GM18520 (cell line): ENCODE results near the gene TMED8.
"Not testable (repeated sequence)": the region's sequence is repeated elsewhere in the genome, so short reads cannot be mapped to it uniquely, and the experiment has no call there.

Source experiments
- ATAC-seq: cut with Tn5 transposase; IDR thresholded peaks from one replicate; pipeline ENCODE4 v1.9.1; 2021; ENCODE audit not compliant: unreplicated experiment

The TMED8 gene

DNA sequence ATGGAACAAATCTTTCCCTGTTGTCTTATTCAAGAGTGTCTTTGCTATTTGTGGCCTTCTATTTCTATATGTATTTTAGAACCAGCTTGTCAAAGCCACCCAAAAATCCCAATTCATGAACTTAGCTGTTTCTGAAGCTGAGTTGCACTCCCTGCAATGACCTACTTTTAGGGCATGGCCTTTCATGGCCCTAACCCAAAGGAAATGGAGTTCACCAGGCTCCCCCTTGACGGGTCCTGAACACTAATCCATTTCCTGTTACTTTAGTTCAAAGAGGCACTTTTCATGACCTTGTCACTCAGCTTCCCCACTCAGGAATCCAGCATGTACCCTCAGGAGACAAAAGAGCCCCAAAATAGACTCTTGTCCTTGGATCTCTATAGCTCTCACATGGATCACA, 7.6 kb downstream of the TMED8 start:
- no peak for ATAC-seq

DNA sequence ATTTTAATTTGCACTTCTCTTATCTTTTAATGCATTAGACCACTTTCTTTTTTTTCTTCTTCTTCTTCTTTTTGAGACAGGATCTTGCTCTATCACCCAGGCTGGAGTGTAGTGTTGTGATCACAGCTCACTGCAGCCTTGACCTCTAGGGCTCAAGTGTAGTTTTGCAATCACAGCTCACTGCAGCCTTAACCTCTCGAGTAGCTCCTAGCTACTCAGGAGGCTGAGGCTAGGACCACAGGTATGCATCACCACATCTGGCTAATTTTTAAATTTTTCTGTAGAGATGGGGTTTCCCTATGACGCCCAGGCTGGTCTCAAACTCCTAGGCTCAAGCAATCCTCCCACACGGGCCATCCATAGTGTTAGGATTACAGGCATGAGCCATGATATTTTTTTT, 12.7 kb downstream of the TMED8 start:
- ATAC-seq = no peak

DNA sequence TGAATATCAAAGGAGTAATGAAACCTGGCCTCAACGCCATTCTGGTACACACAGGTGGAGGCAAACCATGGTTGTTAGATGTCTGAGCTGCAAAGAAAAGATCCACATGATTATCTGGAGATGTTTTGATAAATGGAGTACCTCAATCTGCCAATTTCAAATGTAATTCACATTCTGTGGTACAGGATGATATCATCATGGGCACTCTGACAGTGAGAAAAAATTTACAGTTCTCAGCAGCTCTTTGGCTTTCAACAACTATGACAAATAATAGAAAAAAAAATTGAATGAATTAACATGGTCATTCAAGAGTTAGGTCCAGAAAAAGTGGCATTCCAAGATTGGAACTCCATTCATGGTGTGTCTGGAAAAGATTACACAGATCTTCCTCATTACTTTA, 17.3 kb downstream of the TMED8 start:
- ATAC-seq = no peak

DNA sequence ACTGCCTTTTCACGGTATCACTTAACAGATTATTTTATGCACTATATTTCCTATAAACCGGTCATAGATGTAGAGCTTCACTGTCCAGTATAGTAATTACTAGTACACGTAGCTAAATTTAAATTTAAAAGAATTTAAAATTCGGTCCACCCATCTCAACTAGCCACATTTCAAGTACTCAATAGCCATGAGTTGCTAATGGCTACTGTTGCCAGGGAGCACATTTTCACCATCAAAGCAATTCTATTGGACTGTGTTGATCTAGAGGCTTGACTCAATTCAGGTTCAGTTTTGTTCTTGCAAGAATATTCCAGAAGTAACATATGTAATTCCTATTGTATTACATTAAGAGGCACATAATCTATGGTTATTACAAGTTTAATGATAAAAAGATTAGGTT, 20.0 kb downstream of the TMED8 start:
- ATAC-seq = no peak

DNA sequence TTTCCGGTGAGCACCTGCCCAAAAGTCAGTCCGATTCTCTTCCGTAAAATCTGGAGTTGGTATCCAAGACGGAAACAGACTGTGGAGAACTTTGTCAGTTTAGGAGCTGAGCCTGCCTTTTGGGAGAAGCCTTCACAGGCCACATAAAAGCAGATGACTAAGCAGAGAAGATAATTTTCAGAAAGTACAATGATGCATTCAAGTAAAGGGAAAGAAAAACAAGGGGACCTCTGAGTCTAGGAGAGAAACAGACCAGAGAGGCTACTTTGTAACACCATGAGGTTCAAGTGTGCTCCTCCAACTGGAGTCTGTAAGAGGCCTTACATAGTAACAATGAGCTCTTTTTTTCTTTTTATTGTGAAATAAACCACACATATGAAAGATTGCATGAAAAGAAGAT, 21.1 kb downstream of the TMED8 start:
- ATAC-seq = no peak

DNA sequence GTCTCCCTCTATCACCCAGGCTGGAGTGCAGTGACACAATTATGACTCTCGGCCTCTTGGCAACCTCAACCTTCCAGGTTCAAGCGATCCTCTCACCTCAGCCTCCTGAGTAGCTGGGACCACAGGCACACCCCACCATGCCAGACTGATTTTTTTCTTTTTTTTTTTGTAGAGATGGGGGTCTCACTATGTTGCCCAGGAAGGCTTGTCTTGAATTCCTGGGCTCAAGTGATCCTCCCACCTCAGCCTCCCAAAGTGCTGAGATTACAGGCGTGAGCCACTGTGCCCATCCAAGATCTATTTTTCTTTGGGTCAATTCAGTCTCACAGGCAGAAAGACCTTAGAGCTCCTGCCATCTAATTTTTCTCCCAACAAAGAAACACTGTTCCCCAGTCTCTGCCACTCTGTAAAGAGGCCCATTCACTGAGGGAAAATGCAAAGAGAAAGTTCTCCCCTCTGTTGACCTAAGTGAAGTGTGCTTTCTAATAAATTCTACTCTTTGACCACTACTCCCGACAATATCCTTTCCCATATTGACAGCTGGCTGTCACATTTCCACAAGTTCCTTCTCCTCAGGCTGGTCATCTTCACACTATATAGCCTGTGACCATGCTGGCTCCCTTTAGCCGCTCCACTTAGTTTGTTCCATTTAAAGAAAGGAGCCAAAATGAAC, 23.3 kb downstream of the TMED8 start:
- no peak for ATAC-seq

DNA sequence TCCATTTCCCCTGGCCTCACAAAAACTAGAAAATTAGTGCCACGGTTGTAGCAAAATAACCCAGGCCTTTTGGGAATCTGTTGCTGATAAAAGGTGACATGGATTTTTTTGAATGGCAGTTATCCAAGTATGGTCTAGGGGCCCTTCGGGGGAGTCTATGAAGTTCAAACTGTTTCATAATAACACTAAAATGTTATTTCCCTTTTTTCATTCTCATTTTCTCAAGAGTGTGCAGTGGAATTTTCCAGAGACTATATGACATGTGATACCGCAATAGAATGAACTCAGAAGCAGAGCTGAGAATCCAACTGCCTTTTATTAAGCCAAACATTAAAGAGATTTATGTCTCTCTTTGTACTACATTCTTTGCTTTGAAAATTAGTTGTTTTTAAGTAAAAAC, 29.1 kb downstream of the TMED8 start:
- no peak for ATAC-seq

DNA sequence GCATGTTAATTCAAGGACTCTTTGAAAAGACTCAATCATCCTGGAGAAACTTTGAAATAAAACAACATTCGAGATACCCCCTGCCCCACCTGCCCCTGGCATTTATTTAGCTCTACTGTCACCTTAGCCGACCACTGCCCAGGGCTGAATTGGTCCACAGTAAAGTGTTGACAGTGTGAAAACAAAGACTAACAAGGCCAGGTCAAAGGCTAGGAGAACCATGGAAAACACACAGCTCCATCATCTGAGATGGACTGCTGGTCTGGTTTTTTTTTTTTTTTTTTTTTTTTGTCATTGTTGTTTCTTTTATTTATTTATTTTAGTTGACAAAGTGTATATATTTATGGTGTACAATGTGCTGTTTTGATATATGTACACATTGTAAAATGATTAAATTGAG, 30.4 kb downstream of the TMED8 start:
- ATAC-seq = no peak

DNA sequence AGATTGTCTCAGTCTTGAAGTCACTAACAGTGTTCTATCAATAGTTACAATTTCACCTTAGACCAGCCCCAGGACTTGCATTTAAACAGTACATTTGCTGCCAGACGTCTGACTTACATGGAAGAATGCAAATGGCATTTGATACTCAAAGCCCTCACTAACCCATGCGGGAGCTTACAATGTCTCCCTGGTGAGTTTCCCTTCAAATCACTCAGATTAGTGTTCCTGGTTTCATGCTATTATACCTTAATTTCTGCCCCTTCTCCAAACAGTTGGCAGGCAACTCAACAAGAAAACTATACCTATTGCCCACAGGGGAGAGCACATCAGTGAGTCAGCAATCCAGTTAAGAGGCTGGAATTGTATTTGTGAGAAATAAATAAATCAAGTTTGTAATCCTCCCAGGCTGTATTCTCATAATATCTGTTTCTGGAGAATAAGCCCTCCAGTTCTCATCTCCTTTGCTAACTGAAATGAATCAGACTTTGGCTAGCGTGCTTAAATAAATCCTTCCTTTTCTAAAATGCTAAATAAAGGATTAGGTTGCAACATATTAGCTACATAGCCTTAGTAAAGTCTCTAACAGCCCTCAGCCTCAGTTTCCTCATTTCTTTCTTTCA, 32.4 kb downstream of the TMED8 start:
- no peak for ATAC-seq

DNA sequence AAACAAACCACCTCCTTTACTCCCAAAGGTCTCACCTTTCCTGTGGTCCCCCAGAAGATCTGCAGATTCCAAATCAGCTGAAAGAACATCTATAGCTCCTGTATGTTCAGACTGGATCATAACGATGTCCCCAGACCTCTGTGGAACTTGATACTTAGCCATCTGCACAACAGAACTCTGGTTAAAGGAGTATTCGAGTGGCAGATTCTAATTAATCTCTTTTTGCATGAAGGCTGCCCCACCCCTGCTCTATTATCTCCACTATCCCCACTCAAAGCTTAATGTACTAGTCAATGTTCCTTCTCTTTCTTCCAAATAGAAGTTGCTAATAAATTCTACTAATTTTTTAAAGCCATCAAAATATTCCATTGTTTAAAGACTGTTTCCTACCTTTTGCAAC, 33.2 kb downstream of the TMED8 start:
- ATAC-seq = no peak

DNA sequence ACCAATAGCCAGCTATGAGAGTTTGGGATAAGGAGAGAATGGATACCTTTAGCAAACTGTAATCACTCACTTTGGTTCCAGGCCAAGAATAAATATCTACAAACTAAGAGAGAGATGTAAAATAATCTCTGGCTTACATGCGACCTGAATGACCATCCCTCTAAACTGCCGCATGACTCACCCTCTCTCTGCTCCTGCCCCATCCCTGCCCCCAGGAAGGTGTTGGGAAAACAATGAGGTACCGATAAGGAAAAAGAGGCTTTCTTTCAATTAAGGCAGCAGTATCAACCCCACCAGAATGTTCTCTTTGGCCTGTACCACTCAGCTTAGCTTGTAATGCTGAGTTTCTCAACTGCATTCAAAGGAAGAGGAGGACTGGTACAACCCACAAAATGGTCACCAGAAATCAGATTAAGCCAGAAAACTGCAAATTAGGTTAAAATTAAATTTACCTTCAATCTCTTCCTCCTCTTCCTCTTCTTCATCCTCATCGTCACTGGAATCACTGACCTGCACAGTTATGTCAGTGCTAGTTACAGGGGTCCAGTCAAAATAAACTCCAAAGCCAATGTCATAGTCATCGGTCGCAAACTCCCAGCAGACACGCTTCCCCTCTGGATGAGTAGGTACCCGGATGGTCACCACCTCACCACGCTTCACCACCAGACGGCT, 34.0 kb downstream of the TMED8 start:
- no peak for ATAC-seq

DNA sequence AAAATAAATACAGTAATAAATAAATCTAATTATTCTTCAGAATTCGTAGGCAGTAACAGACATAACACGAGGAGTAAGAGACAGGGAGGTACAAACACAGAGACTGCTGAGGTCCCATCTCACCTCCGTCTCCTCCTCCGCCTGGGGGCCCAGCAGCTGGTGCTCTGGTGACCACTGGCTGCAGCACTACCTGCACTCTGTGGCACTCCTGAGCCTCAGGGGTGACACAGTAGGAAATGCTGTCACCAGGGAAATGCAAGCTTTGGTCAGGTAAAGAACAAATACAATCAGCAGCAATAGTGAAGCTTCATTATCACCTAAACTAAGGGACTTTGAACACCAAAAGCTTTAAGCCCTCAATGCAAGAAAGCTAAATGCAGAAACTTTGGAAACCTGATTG, 36.5 kb downstream of the TMED8 start:
- no peak for ATAC-seq

DNA sequence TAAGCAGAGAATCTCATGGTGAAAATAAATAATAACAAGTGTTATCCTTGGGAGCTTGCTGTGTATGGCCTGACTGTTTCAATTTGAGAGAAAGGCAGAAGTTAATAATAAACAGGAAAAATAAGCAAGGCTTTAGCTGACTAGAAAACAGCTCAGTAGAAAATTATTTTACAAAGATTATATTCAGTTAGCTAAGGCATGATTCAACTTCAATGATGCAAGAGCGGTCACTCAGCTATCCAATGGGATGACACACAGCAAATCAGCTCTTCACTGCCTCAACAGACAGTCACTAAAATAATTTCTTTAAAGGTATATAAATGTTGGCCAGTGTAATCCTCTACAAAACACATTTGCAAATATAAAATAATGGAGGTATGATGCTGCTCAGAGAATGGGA, 37.5 kb downstream of the TMED8 start:
- no peak for ATAC-seq

DNA sequence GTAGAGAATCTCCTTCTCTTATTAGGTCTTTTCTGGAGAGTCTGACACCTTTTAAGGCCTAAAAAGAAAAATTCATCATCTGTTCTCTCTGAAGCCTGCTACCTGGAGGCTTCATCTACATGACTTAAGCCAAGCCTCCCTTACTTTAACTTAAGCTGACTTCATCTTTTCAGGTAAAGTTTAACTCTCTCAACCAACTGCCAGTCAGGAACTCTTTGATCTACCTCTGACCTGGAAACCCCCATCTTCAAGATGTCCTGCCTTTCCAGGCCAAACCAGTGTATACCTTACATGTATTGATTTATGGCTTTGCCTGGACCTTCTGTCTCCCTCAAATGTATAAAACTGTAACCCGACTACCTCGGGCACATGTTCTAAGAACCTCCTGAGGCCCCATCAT, 38.6 kb downstream of the TMED8 start:
- no peak for ATAC-seq

DNA sequence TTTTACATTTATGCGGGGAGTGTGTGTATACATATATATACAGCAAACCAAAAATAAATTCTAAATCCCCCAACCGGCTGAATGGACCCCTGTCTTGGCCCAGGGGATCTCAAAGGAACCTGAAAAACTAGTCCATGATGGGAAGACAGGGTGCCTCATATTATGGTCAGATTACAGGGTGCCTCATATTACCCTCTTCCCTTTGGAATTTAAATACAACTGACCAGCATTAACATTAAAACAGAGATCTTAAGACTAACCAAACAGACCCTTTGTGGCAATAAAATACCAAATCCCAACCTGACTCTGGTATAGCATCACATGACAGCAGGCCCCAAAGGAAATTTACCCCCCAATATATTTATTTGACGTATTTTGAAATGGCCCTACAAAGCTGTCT, 39.0 kb downstream of the TMED8 start:
- ATAC-seq = no peak

DNA sequence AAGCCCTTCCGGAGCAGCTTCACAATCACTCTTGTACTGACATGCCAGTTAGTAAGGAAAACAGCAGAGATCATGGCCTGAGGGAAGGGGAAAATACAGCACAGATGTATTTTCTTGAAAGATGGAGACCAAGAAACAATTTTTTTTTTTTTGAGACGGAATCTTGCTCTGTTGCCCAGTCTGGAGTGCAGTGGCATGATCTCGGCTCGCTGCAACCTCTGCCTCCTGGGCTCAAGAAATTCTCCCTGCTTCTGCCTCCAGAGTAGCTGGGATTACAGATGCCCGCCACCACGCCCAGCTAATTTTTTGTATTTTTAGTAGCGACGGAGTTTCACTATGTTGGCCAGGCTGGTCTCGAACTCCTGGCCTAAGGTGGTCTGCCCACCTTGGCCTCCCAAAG, 39.6 kb downstream of the TMED8 start:
- not testable (repeated sequence) for ATAC-seq

DNA sequence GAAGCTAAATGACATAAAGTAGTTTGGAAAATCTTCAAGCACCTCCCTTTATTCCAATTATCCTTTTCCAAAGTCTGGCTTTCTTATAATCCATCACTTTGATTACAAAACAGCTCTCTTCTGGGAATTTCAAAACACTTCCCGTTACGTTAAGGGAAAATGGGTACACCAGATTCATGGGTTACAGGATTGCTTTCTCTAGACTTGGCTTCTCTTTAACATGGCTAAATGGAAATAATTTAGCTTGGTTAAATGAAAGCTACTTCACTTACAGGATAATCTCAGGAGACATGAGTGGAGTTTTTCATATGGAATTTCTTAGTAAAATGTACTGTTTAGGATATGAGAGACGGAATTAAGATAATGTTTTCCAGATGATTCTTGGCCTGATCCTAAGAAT, 41.3 kb downstream of the TMED8 start:
- ATAC-seq = no peak

DNA sequence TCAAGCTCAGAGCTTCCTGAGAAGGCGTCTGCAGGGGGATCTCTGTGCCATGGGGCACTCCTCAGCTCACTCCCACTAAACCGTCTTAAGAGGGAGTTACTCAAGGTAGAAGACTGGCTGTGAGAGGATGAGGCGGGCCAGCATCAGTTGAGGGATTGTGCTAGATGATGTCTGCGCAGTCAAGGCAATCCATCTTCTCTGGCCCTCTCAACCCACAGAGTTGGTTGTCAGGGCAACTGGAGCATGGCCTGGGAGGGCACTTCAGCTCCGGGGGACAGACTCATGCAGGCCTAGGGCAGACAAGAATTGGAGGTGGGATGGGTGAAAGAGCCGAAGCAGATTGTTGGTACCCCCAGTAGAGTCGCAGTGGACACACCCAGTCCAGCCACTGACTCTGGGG, 47.0 kb downstream of the TMED8 start:
- no peak for ATAC-seq

DNA sequence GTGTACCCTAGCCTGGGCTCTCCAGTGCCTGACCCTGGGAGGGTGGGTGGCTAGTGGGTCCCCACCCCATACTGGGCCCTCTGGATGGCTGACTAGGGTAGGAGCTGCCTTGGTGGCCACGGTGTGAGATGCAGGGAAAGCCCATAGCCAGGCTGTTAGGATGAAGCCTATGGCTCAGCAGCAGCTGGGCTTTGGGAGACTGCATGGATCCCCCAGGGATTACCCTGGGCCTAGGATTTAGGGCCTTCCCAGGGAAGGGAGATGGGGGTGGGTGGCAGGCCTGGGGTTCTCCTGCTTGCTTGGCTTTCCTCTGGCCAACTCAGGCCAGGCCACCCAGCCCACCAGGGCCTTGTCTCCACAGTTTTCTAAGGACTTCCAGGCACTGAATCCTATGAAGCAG, 49.8 kb downstream of the TMED8 start:
- no peak for ATAC-seq

DNA sequence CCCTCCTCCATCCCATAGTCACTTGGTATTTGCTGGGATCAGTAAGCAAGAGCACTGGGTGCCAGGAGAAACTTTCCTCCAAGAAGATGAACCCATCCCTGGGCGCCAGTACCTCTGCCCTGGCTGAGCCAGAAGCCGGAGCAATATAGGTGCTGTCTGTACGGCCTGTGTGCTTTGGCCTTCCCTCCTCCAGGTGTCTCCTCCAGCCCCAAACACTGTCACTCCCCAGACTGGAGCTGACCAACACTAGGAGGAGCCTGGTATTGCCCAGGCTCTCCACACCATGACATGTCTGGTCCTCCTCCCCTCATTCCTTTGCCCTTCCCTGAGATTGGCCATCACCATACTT, 51.2 kb downstream of the TMED8 start:
- ATAC-seq = no peak

DNA sequence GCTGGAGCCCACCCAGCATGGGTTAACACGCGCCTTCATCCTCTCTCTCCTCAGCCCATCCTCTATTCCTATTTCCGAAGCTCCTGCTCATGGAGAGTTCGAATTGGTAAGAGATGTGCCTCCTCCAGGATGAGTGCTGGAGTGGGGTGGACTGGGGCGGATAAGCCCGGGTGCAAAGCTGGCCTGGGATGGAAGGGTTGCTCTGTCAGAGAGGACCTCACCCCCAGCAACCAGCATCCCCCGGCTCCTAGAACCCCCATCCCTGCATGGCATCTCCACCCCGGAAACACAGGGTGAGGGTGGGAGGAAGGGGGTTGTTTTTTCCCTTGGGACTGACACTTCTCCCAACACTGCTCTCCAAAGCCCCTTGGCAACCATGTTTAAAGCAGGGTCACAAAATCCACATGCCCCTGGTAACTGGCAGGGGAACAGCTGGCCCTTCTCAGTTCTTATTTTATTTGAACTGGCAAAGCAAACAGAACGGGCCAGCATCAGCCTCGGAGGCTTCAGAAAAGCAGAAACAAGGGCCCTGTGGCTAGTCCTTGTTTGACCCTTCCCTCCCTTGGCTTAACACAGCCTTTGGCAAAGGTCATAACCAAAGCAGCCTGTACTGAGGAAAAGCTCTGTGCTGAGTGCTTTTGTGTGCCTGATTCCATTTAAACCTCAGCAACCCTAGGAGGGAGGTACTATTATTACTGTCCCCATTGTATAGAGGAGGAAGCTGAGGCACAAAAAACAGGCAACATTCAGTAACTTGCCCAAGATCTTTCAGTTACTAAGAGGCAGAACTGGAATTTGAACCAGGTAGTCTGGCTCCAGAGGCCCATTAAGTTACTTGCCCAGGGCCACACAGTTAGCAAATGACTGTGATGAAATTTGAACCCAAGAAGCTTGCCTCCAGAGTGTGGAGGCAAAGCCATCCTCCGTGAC, 51.8 kb downstream of the TMED8 start:
- ATAC-seq = no peak

DNA sequence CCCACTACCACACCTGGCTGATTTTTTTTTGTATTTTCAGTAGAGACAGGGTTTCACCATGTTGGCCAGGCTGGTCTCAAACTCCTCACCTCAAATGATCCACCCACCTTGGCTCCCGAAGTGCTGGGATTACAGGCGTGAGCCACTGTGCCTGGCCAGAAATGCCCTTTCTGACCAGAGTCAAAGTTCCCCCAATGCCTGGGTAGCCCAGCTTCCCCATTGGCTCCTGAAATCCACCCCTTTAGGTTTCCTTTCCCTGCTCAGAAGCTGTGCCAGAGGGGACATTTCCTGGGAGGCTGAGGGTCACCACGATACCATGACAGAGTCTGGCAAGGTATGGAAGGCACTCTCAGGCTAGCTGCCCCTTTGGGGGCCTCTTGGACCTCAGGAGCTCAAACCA, 52.6 kb downstream of the TMED8 start:
- ATAC-seq = no peak
